ENCODE measurements around the gene BACH2.
"Not testable (repeated sequence)": the region's sequence is repeated elsewhere in the genome, so short reads cannot be mapped to it uniquely, and the experiment has no call there.

The BACH2 gene

GRCh38 chr6:90120327-90120726, 176.3 kb downstream of the BACH2 start:
- DNase-seq = no peak

- DNase-seq = no peak
These were observed 177.0 kb downstream of the BACH2 start for GRCh38 chr6:90119618-90120017.

GRCh38 chr6:90118581-90118980, 178.1 kb downstream of the BACH2 start:
- no peak for DNase-seq

- DNase-seq = no peak
These were observed 178.6 kb downstream of the BACH2 start for GRCh38 chr6:90118069-90118468.

- DNase-seq = not testable (repeated sequence)
These were observed 180.5 kb downstream of the BACH2 start for GRCh38 chr6:90116126-90116525.

- no peak for DNase-seq
These were observed 183.3 kb downstream of the BACH2 start for GRCh38 chr6:90113389-90113788.

GRCh38 chr6:90111387-90111786, 185.3 kb downstream of the BACH2 start:
- no peak for DNase-seq

GRCh38 chr6:90110971-90111370, 185.7 kb downstream of the BACH2 start:
- no peak for DNase-seq

- no peak for DNase-seq
These were observed 187.5 kb downstream of the BACH2 start for GRCh38 chr6:90109141-90109540.

- DNase-seq = no peak
These were observed 188.8 kb downstream of the BACH2 start for GRCh38 chr6:90107771-90108282.

- no peak for DNase-seq
These were observed 189.3 kb downstream of the BACH2 start for GRCh38 chr6:90107371-90107770.

GRCh38 chr6:90106449-90106848, 190.2 kb downstream of the BACH2 start:
- DNase-seq = no peak

GRCh38 chr6:90105506-90106170, 191.0 kb downstream of the BACH2 start:
- no peak for DNase-seq

- DNase-seq = no peak
These were observed 193.4 kb downstream of the BACH2 start for GRCh38 chr6:90103056-90103800.

GRCh38 chr6:90101403-90101802, 195.2 kb downstream of the BACH2 start:
- no peak for DNase-seq

- no peak for DNase-seq
These were observed 196.5 kb downstream of the BACH2 start for GRCh38 chr6:90100059-90100665.

- no peak for DNase-seq
These were observed 198.0 kb downstream of the BACH2 start for GRCh38 chr6:90098627-90099026.

GRCh38 chr6:90098001-90098531, 198.6 kb downstream of the BACH2 start:
- DNase-seq = peak; percentile 23

- DNase-seq = no peak
These were observed 199.3 kb downstream of the BACH2 start for GRCh38 chr6:90097356-90097755.

GRCh38 chr6:90096818-90097217, 199.8 kb downstream of the BACH2 start:
- no peak for DNase-seq

GRCh38 chr6:90095788-90096187, 200.9 kb downstream of the BACH2 start:
- no peak for DNase-seq

- DNase-seq = no peak
These were observed 201.5 kb downstream of the BACH2 start for GRCh38 chr6:90095145-90095544.

GRCh38 chr6:90093558-90094073, 203.0 kb downstream of the BACH2 start:
- DNase-seq = no peak

Data from NCI-H1694 treated with DMSO at 0.1 percent for 48 hours (cell line).